Stimulated activated CD8-positive, alpha-beta memory T cell treated with anti-CD3 and anti-CD28 coated beads, Interleukin-4, amount 100 ng/mL, for 4 hours (primary cell): ENCODE measurements around the gene HTRA3.

Experiments
- DNase-seq, 2 donors: peaks; one replicate each; pipeline ENCODE4 v3.0.0-alpha.2; 2020; ENCODE audit warnings: low read depth in 2 of 2, low spot score in 1 of 2

The HTRA3 gene

DNA sequence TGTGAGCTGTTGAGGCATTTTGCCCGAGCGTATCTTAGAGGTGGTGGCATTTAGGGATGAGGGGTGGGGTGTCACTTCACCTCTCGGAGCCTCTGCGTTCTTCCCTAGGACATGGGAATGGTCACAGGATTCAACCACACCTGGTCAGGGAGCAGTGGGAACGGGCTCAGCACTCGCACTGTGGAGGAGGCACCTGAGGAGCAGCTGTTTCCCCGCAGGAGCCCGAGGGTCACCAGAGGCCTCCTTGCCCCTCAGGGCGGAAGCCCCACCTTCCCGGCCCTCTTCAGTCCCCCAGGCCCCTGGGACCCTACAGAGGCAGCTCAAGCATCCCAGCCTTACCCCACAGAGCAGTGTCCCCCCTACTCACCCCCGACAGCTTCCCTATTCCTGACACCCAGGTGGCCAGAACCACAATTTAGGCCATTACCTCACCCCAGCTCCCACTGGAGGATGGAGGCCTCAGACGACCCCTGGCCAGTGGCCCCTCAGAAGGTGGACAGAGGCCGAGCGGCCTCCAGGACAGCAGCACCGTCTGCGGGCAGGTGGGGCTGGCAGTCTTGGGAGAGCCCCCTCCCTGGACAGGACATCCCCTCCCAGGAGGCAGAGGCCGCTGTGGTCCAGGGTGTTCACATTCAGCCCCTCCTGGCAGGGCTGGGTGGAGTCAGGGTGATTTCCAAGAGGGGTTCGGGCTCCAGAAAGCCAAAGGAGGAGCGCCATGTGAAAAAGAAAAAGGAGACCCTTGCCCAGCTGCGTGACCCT is 4.2 kb upstream of the HTRA3 start:
- DNase-seq = no peak

DNA sequence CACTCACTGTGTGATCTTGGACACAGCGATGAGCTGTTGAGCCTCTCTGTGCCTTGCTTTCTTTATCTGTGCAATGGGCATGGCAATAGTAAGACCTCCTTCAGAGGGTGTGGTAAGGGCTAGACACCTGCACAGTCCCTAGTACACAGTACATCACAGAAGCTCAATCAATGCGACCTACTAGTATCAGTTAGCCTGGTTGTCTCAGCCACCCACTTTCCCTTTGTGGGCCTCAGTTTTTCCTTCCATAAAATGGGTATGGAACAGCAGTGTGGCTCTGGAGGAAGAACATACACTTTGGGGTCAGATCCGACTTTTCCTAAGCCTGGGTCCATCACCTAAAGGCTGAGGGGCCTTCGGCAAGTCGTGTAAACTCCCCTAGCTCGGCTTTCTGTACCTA is 3.5 kb upstream of the HTRA3 start:
- no peak for DNase-seq

DNA sequence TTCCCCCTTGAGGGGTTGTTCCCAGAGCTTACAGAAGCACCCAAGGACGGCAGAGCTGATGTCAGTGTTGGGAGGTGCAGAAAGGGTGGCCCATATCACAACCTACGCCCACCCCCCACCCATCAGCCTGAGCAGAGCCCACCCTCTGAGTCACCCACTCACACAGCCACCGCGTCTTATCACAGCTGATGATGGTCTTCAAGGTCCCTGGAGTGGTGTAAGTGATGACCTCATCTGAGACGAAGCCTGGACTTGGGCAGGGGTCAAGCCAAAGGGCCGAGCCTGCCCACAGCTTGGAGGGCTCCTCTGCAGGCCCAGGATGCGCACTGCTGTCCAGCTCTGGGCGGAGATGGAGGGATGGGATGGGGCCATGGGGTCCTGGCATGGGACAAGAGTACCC is 3.0 kb upstream of the HTRA3 start:
- DNase-seq = no peak

DNA sequence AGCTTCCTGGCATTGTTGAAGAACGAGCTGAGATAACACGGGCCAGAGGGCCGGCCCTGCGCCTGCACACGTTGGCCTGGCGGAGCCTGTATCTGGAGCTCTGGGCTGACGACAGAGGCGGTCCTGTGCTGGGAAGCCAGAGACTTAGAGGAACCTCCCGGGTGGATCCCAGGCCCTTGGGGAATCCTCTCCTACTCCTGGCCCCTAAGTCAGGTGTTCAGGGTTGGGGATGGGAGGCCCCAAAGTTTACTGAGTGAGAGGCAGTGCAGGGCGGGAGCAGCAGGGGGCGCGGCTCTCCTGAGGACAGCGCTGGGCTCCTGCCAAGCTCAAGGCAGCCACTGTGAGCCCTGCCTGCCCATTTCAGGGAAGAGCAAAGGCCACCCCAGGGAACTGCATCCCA is 2.5 kb upstream of the HTRA3 start:
- DNase-seq = no peak

GRCh38 chr4:8268211-8268610 is 1.3 kb upstream of the HTRA3 start:
- no peak for DNase-seq

GRCh38 chr4:8268901-8269534 is 536 bp upstream of the HTRA3 start:
- DNase-seq = no peak

GRCh38 chr4:8270418-8270771 is 841 bp downstream of the HTRA3 start:
- no peak for DNase-seq

DNA sequence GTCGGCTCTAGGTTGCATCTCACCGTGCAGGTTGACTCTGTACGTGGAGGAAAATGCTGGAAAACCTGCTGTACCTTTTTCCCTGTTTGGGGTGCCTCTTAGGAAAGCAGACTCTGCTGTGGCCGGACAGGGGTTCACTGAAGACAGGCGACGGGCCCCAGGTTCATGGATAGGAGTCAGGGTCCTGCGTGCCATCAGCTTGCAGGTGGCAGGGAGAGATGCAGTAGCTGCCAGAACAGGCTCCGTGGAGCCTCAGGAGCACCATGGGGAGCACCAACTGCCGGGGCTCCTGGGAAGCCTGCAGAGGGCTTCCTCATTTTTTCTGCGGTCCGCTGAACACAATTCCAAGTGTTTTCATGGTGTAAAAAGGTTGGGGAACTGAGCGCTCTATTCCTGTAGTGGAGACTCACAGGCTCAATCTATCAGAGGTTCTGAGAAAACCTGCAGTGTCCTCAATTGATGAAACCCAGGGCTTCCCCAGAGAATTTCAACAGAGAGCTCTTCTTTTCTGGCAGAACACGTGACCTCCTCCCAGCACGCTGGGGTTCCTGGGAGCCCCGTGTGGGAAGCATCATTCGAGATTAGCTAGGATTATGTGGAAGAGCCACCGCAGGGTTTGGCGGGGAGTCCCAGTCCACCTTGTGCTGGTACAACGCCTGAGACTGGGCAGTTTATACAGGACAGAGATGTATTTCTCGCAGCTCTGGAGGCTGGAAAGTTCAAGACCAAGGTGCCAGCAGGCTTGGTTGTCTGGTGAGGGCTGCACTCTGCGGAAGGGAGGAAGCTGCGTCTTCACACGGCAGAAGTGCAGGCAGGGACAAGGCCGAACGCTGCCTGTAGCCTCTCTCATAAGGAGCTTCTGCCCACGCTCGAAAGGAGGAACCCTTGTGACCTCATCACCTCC is 1.6 kb downstream of the HTRA3 start:
- DNase-seq = no peak

DNA sequence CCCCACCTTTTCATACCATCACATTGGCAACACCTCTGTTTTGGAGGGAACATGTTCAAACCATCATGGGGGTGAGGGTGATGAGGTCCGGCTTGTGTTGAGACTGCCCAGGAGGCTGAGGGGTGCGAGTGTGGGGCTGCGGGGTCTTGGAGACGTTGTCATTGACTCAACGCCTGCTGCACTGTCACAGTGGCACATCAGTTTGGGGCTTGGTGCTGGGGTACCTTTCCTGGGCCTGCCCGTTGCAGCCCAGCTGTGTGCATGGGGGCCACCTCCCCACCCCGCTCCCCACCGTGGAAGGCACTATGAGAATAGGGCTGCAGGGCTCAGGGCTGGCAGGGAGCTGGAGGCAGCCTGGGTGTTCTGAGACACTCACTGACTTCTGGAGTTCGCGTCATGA is 2.3 kb downstream of the HTRA3 start:
- DNase-seq = no peak

- no peak for DNase-seq
Measured at GRCh38 chr4:8272472-8273428, 3.2 kb downstream of the HTRA3 start.

- DNase-seq = no peak
Measured at GRCh38 chr4:8273450-8273849, 3.9 kb downstream of the HTRA3 start.

GRCh38 chr4:8274066-8274652 is 4.6 kb downstream of the HTRA3 start:
- DNase-seq = no peak

- no peak for DNase-seq
Measured at GRCh38 chr4:8274765-8275547, 5.4 kb downstream of the HTRA3 start.

DNA sequence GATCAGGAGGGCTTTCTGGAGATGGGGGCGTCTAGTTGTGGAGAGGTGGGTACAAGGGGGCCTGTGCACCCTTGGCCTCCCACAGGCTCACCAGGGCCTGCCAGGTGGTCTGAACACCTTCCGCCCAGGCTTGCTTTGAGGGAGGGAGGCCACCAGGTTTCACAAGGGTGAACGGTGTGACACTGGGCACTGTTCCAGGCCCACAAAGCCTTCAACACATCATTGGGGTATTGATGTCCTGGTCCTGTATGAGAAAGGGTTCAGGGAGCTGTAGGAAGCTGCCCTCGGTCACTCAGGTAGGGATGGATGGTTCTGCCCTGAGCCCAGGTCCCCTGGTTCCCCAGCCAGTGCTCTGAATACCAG is 6.0 kb downstream of the HTRA3 start:
- no peak for DNase-seq

DNA sequence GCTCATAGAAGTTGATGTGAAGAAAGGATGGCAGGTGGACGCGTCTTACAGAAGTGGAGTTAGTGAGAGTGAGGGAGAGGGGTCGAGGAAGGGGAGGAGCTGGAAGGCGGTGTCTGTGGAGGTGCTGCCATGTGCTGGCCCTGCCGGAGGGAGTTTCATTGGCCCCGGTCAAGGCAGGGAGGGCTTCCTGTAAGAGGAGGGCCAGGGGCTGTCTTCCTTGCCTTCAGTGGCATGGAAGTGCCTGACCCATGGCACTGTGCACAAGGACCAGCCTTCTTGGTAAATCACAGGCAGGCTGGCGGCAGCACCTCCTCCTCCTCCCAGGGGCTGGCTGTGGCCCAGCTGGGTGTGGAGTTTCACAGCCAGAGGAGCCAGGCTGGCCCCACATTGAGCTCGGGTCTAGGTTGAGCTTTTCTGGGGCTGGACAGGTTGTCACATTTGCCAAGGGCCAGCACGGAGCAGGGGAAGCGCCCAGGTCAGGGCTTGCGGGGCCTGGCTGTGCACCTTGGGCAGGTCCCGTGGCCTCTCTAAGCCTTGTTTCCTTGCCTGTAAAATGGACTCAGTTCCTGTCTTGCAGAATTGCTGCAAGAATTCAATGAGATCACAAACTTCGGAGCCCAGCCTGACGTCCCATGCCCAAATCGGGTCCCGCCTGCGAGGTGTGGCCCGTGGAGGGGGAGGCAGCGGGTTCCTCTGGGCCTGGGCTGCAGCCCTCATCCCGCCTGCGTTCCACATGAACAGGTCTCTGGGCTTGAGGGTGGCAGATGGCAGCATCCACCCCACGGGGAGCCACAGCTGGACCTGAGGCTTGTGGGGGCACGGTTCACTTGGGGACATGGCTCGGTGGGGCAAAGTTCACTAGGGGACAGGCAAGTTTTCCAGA is 7.0 kb downstream of the HTRA3 start:
- DNase-seq = no peak

- no peak for DNase-seq
Measured at GRCh38 chr4:8277356-8278008, 7.9 kb downstream of the HTRA3 start.

DNA sequence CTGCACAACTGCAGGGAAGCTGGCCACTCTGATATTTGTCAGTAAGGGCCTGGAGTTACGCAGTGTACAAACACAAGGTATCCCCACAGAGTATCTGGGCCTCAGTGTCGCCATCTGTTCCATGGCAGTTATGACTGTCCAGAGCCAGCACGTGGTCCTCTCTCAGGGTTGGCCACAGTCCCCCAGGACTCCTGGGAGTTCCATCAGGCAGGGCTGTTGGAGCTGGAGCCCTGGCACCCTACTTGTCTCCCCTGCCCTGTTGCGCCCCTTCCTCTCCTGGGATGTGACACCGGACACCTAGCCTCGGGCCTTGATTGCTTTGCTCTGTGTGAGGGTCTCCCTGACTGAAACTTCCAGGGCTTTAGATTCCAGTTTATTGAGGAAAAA is 8.4 kb downstream of the HTRA3 start:
- no peak for DNase-seq
